ENCODE measurements around the gene KIR3DL2.
"Not testable (repeated sequence)": the region's sequence is repeated elsewhere in the genome, so short reads cannot be mapped to it uniquely, and the experiment has no call there.

DNA sequence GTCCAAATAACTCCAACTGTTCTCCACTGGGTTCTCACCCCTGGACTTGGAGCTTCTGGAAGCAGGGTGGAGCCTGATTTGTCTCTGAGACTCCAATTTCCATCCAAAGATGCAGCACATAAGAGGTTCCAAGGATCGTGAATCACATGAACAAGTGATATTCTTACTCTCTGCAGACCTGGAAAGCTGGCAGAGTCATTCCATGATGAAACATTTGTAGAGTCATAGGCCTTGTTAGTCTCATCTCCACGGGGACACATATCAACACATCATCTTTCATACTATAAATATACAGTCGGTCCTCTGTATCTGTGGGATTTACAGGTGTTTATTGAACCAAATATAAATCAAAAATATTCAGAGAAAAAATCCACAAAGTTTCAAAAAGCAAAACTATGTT is 35.7 kb upstream of the KIR3DL2 start:
- not testable (repeated sequence) for TF ChIP-seq POLR2A, POLR2AphosphoS5, TAF1, SPI1, POU2F2 (IDR thresholded peaks at IDR 0.05; ENCODE audit: low read depth, low read length)

Data from GM12891 (cell line).